ENCODE measurements around the gene ALDH16A1.

The ALDH16A1 gene

GRCh38 chr19:49453013-49453756 lies at the start of gene ALDH16A1:
Gene ALDH16A1 (plus strand): TSS chr19:49453225. CDS start chr19:49453332, 107 bp downstream.
- peak within 1 kb of the TSS; percentile 97 for H3K4me3 ChIP-seq (ENCODE audit: low read depth, low read length)
- no peak for TF ChIP-seq CTCF (IDR thresholded peaks at IDR 0.05; ENCODE audit: borderline replicate concordance, insufficient read depth, low read depth, low read length)

GRCh38 chr19:49403404-49404187 lies 49.4 kb upstream of the ALDH16A1 start:
- TF ChIP-seq CTCF (IDR thresholded peaks at IDR 0.05; ENCODE audit: borderline replicate concordance, insufficient read depth, low read depth, low read length): no peak
- no peak overlapping the region for H3K4me3 ChIP-seq (ENCODE audit: low read depth, low read length)

- TF ChIP-seq CTCF (IDR thresholded peaks at IDR 0.05; ENCODE audit: borderline replicate concordance, insufficient read depth, low read depth, low read length): no peak
- no peak overlapping the region for H3K4me3 ChIP-seq (ENCODE audit: low read depth, low read length)
Measured at GRCh38 chr19:49407079-49407478, 45.9 kb upstream of the ALDH16A1 start.

- no peak for TF ChIP-seq CTCF (IDR thresholded peaks at IDR 0.05; ENCODE audit: borderline replicate concordance, insufficient read depth, low read depth, low read length)
- H3K4me3 ChIP-seq (ENCODE audit: low read depth, low read length): no peak overlapping the region
Measured at GRCh38 chr19:49407482-49408015, 45.5 kb upstream of the ALDH16A1 start.

- TF ChIP-seq CTCF (IDR thresholded peaks at IDR 0.05; ENCODE audit: borderline replicate concordance, insufficient read depth, low read depth, low read length): no peak
- H3K4me3 ChIP-seq (ENCODE audit: low read depth, low read length): no peak overlapping the region
Measured at GRCh38 chr19:49408816-49409440, 44.1 kb upstream of the ALDH16A1 start.

GRCh38 chr19:49409441-49410029 lies 43.5 kb upstream of the ALDH16A1 start:
- no peak for TF ChIP-seq CTCF (IDR thresholded peaks at IDR 0.05; ENCODE audit: borderline replicate concordance, insufficient read depth, low read depth, low read length)
- H3K4me3 ChIP-seq (ENCODE audit: low read depth, low read length): no peak overlapping the region

All from GM12875 (cell line).